ENCODE results near the gene FBXL16. TPM values are rescaled to one million over a fixed set of nuclear protein-coding genes. Genes with fewer than 3 reads are reported as not detected.

FBXL16 gene
- total RNA-seq, 2 experiments from 2014 or later = 4.2 to 7.5 TPM

DNA sequence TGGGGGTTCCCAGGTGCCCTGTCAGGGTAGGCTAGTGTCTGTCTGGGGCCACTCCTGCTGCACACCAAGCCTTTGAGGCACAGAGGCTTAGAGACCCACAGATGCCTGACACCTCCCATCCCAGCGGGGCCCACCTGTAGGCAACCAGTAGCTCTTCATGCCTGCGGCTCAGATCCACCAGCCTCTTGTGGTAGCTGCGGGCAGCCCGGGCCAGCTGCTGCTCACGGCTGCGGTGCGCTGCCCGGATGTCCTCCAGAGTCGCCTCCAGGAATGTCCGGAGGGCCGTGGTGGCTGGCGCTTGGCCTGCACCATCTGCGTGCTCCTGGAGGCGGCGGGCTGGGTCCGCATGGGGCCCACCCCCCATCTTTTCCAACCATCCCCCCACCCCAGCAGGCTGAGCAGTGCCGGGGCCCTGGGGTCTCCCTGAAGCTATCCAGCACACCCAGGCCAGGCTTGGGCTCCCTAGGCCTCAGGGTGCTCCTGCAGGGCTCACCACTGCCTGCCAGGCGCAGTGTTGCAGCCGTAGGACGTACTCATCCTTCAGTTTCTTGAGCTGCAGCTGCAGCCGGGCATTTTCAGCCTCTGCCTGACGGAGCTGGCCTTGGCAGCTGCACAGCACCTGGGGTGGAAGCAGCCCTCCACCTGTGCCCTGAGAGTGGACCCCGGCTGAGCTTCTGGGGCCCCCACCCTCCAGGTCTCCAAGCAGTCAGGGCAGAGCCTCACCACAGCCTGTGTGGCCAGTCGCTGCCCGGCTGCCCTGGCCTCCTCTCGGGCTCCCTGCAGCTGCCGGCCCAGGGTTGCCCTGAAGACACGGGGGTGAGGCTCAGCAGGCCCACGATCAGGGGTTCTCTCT is 18.8 kb upstream of the FBXL16 start:
- ATAC-seq (no peak), DNase-seq (no peak)
- Mint-ChIP-seq H3K27ac (no peak overlapping the region), H3K27me3 (no peaks in the 10 kb centered on the region), H3K4me1 (peaks cover 17% of the 10 kb centered on the region), H3K9me3 (ENCODE audit: low read depth) (no peaks in the 10 kb centered on the region), H3K4me3 (no peak overlapping the region), H3K36me3 (no peaks in the 10 kb centered on the region)
- CTCF ChIA-PET = interaction anchor here (0.8 to 5.8 kb wide), 9 partner anchors 8 to 982 kb away, joined by 3 to 33 read pairs (median 9); partner anchors contain the start of genes CHTF18, CIAO3, MAPK8IP3 and METRN

DNA sequence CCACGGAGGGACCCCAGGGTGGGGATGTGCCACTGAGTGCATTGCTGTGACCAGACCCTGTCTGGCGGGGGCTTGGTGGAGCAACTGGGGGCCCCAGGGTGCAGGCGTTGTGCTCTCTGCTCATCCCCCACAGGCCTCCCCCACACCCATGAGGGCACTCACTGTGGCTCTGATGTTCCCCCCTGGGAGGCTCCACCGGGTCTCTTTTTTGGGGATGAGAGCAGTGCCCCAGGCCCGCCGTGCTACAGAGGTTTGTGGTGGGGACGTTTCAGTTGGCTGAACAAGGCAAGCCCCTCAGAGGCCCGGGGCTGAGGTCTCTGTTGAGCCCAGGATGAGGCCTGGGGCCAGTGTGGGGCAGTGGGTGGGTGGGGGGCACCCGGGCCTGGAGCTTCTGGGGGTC is 18.1 kb upstream of the FBXL16 start:
- peaks cover 23% of the 10 kb centered on the region for H3K4me1 Mint-ChIP-seq
- no peaks in the 10 kb centered on the region for H3K27me3 Mint-ChIP-seq
- H3K9me3 Mint-ChIP-seq (ENCODE audit: low read depth) = no peaks in the 10 kb centered on the region
- H3K4me3 Mint-ChIP-seq = no peak overlapping the region
- DNase-seq (no peak), ATAC-seq (no peak)
- H3K27ac Mint-ChIP-seq = no peak overlapping the region
- CTCF ChIA-PET = interaction anchor here (0.8 to 5.8 kb wide), 6 partner anchors 8 to 63 kb away, joined by 3 to 33 read pairs (median 12); partner anchors contain the start of genes CHTF18, CIAO3, METRN and RPUSD1
- H3K36me3 Mint-ChIP-seq = no peaks in the 10 kb centered on the region

GRCh38 chr16:722835-723633 is 17.4 kb upstream of the FBXL16 start:
- H3K36me3 Mint-ChIP-seq = no peaks in the 10 kb centered on the region
- ATAC-seq (no peak), DNase-seq (no peak)
- CTCF ChIA-PET = interaction anchor here (0.6 to 5.8 kb wide), 8 partner anchors 8 to 483 kb away, joined by 3 to 33 read pairs (median 5); partner anchors contain the start of genes CHTF18, CIAO3, METRN and RPUSD1
- peaks cover 23% of the 10 kb centered on the region for H3K4me1 Mint-ChIP-seq
- no peaks in the 10 kb centered on the region for H3K27me3 Mint-ChIP-seq
- H3K4me3 Mint-ChIP-seq = no peak overlapping the region
- no peaks in the 10 kb centered on the region for H3K9me3 Mint-ChIP-seq (ENCODE audit: low read depth)
- no peak overlapping the region for H3K27ac Mint-ChIP-seq

- Mint-ChIP-seq H3K36me3 (no peaks in the 10 kb centered on the region), H3K4me3 (no peak overlapping the region), H3K27ac (no peak overlapping the region), H3K9me3 (ENCODE audit: low read depth) (no peaks in the 10 kb centered on the region), H3K27me3 (no peaks in the 10 kb centered on the region), H3K4me1 (peaks cover 23% of the 10 kb centered on the region)
- CTCF ChIA-PET = interaction anchor here (0.6 to 5.2 kb wide), 15 partner anchors 8 to 481 kb away, joined by 3 to 22 read pairs (median 4); partner anchors contain the start of genes CHTF18, CIAO3, METTL26 and RPUSD1
- no peak for ATAC-seq
- DNase-seq = no peak
Observed at GRCh38 chr16:721765-722540, 16.4 kb upstream of the FBXL16 start.

- H3K27ac Mint-ChIP-seq = peak within 1 kb of the TSS; percentile 72
- CTCF ChIA-PET = interaction anchor here (0.6 to 3.0 kb wide), 14 partner anchors 9 to 297 kb away, joined by 3 to 22 read pairs (median 4); partner anchors contain the start of genes CIAO3, METTL26, STUB1 and WDR90
- no peaks in the 10 kb centered on the region for H3K9me3 Mint-ChIP-seq (ENCODE audit: low read depth)
- H3K4me3 Mint-ChIP-seq = peak within 1 kb of the TSS; percentile 69
- ATAC-seq (peak; percentile 72), DNase-seq (peak; percentile 83)
- H3K27me3 Mint-ChIP-seq = peaks cover 4% of the 10 kb centered on the region
- H3K36me3 Mint-ChIP-seq = no peaks in the 10 kb centered on the region
- H3K4me1 Mint-ChIP-seq = peaks cover 23% of the 10 kb centered on the region
Observed at GRCh38 chr16:720990-721764, 15.6 kb upstream of the FBXL16 start, which contains the start of gene ANTKMT. ANTKMT (plus strand) TSS chr16:721146; CDS start chr16:721275, 129 bp downstream.

GRCh38 chr16:720447-720989 is 14.9 kb upstream of the FBXL16 start:
- no peaks in the 10 kb centered on the region for H3K36me3 Mint-ChIP-seq
- ATAC-seq (peak; percentile 21), DNase-seq (peak; percentile 65)
- peak overlapping the region; percentile 72 for H3K27ac Mint-ChIP-seq
- peaks cover 25% of the 10 kb centered on the region for H3K4me1 Mint-ChIP-seq
- CTCF ChIA-PET = interaction anchor here (0.6 to 3.0 kb wide), 20 partner anchors 8 to 297 kb away, joined by 3 to 22 read pairs (median 4); partner anchors contain the start of genes CHTF18, CIAO3, RPUSD1 and STUB1
- H3K27me3 Mint-ChIP-seq = peaks cover 9% of the 10 kb centered on the region
- no peaks in the 10 kb centered on the region for H3K9me3 Mint-ChIP-seq (ENCODE audit: low read depth)
- peak overlapping the region; percentile 69 for H3K4me3 Mint-ChIP-seq

GRCh38 chr16:719815-720446 is 14.3 kb upstream of the FBXL16 start:
- Mint-ChIP-seq H3K4me3 (peak overlapping the region; percentile 69), H3K9me3 (ENCODE audit: low read depth) (no peaks in the 10 kb centered on the region), H3K27me3 (peaks cover 9% of the 10 kb centered on the region), H3K27ac (peak overlapping the region; percentile 72), H3K4me1 (peaks cover 25% of the 10 kb centered on the region), H3K36me3 (no peaks in the 10 kb centered on the region)
- CTCF ChIA-PET = interaction anchor here (0.7 to 2.9 kb wide), 14 partner anchors 7 to 296 kb away, joined by 3 to 18 read pairs (median 4); partner anchors contain the start of genes CHTF18, CIAO3, RPUSD1 and STUB1
- DNase-seq (no peak), ATAC-seq (peak; percentile 9)

GRCh38 chr16:718922-719321 is 13.3 kb upstream of the FBXL16 start:
- Mint-ChIP-seq H3K27me3 (peaks cover 9% of the 10 kb centered on the region), H3K36me3 (no peaks in the 10 kb centered on the region), H3K4me1 (peaks cover 25% of the 10 kb centered on the region), H3K4me3 (no peak overlapping the region), H3K9me3 (ENCODE audit: low read depth) (no peaks in the 10 kb centered on the region), H3K27ac (no peak overlapping the region)
- DNase-seq (no peak), ATAC-seq (no peak)
- CTCF ChIA-PET = interaction anchor here (1.7 to 2.9 kb wide), 5 partner anchors 9 to 69 kb away, joined by 4 to 18 read pairs (median 7); partner anchors contain the start of genes CHTF18, RPUSD1 and STUB1

- H3K4me1 Mint-ChIP-seq = peaks cover 25% of the 10 kb centered on the region
- ATAC-seq = no peak
- CTCF ChIA-PET = no interaction called here
Observed at GRCh38 chr16:718389-718788, 12.8 kb upstream of the FBXL16 start.

GRCh38 chr16:717450-718245 is 12.0 kb upstream of the FBXL16 start:
- Mint-ChIP-seq H3K36me3 (no peaks in the 10 kb centered on the region), H3K27ac (no peak overlapping the region)
- CTCF ChIA-PET = interaction anchor here (6.4 kb wide), 1 partner anchor 68 kb away, joined by 116 read pairs; the partner anchor contains the start of genes CHTF18 and RPUSD1

More at GRCh38 chr16:718389-718788, 12.8 kb upstream of the FBXL16 start:
- no peaks in the 10 kb centered on the region for H3K9me3 Mint-ChIP-seq (ENCODE audit: low read depth)
- H3K4me3 Mint-ChIP-seq = no peak overlapping the region
- no peak overlapping the region for H3K27ac Mint-ChIP-seq
- DNase-seq = no peak
- H3K27me3 Mint-ChIP-seq = peaks cover 9% of the 10 kb centered on the region
- H3K36me3 Mint-ChIP-seq = no peaks in the 10 kb centered on the region

More at GRCh38 chr16:717450-718245, 12.0 kb upstream of the FBXL16 start:
- no peak overlapping the region for H3K4me3 Mint-ChIP-seq
- ATAC-seq (no peak), DNase-seq (no peak)
- peaks cover 12% of the 10 kb centered on the region for H3K27me3 Mint-ChIP-seq
- H3K4me1 Mint-ChIP-seq = peaks cover 27% of the 10 kb centered on the region
- H3K9me3 Mint-ChIP-seq (ENCODE audit: low read depth) = no peaks in the 10 kb centered on the region
